GM12878 (cell line): ENCODE results near the gene LAMA2. TPM values are rescaled to one million over a fixed set of nuclear protein-coding genes. Genes with fewer than 3 reads are reported as not detected.
A peak's percentile ranks its signal among the peaks of the same experiment; 100 is the strongest.

Source experiments
- ATAC-seq: fragments of 200-7000 bp; cut with Tn5 transposase; 3 replicates; pipeline ENCODE4 v1.9.1; 2020; ENCODE audit warnings: mild to moderate bottlenecking, moderate library complexity
- BruUV-seq: library from RNA; stranded (reverse); fragments of 400-500 nt; replicated peaks from 2 replicates; lab custom pipeline; 2021; lab: Mats Ljungman, UMichigan
- CTCF ChIA-PET: fragments of 300-600 bp; sonication (Branson Sonifier 250); formaldehyde crosslinking; extraction: SDS; loops from one replicate; lab custom pipeline; 2021; ENCODE audit warnings: inconsistent platforms; lab: Yijun Ruan, JAX
- POLR2A ChIA-PET: fragments of 350-600 bp; formaldehyde crosslinking; extraction: SDS; loops from one replicate; lab custom pipeline; 2021; ENCODE audit warnings: inconsistent platforms; lab: Charles Lee
- RAD21 ChIA-PET: fragments of 300-600 bp; sonication (Branson Sonifier 250); formaldehyde crosslinking; loops from one replicate; lab custom pipeline; 2023; ENCODE audit warnings: antibody characterized with exemption; ENCODE audit not compliant: unreplicated experiment; lab: Charles Lee
- SMC1A ChIA-PET: fragments of 300-600 bp; sonication (Branson Sonifier 250); formaldehyde crosslinking; loops from one replicate; lab custom pipeline; 2023; ENCODE audit not compliant: unreplicated experiment, uncharacterized antibody; lab: Charles Lee
- DNase-seq: peaks from one replicate; pipeline ENCODE4 v3.0.0-alpha.2; 2011; ENCODE audit warnings: low read depth, low spot score
- FAIRE-seq: peaks from 3 replicates; lab custom pipeline; 2011; peaks lifted over from hg19 to GRCh38; lab: Jason Lieb, UNC
- H2AFZ ChIP-seq: 2 replicates; pipeline ENCODE4 v1.6.0; 2011; ENCODE audit warnings: low read depth, low read length, control low read depth; ENCODE audit not compliant: control insufficient read depth
- H3K27ac ChIP-seq: 2 replicates; pipeline ENCODE4 v1.5.1; 2011; ENCODE audit warnings: control low read depth; ENCODE audit not compliant: control insufficient read depth, insufficient read depth
- H3K27me3 ChIP-seq, 2 experiments: replicated peaks in 1 of 2; 2 replicates each; pipeline versions ENCODE4 v1.6.0 to v1.6.1; 2011; ENCODE audit warnings: low read length in 1 of 2; ENCODE audit not compliant: control insufficient read depth in 2 of 2, insufficient read depth in 2 of 2
- H3K36me3 ChIP-seq, 2 experiments: 2 replicates each; pipeline ENCODE4 v1.5.1; 2011; ENCODE audit warnings: low read length in 1 of 2; ENCODE audit not compliant: control insufficient read depth in 2 of 2, insufficient read depth in 2 of 2
- H3K4me1 ChIP-seq: 2 replicates; pipeline ENCODE4 v1.6.1; 2011; ENCODE audit warnings: mild to moderate bottlenecking, low read length, moderate library complexity, mixed read lengths; ENCODE audit not compliant: control insufficient read depth, insufficient read depth
- H3K4me2 ChIP-seq: 2 replicates; pipeline ENCODE4 v1.6.0; 2011; ENCODE audit warnings: control low read depth; ENCODE audit not compliant: control insufficient read depth, insufficient read depth
- H3K4me3 ChIP-seq: fragments of 200-600 bp; sonication (generic); 2 replicates; pipeline ENCODE4 v1.5.1; 2016
- H3K79me2 ChIP-seq: 2 replicates; pipeline ENCODE4 v1.6.0; 2011; ENCODE audit warnings: low read length; ENCODE audit not compliant: control insufficient read depth, insufficient read depth
- H3K9ac ChIP-seq: 2 replicates; pipeline ENCODE4 v1.8.0; 2011; ENCODE audit warnings: low read length, control low read depth, mixed read lengths; ENCODE audit not compliant: control insufficient read depth, insufficient read depth
- H3K9me3 ChIP-seq: replicated peaks from 3 replicates; pipeline ENCODE4 v1.5.1; 2011; ENCODE audit warnings: mild to moderate bottlenecking, low read length; ENCODE audit not compliant: control insufficient read depth, insufficient read depth
- H4K20me1 ChIP-seq: 2 replicates; pipeline ENCODE4 v1.6.0; 2011; ENCODE audit not compliant: control insufficient read depth, insufficient read depth
- CEBPZ ChIP-seq: fragments of 150-350 bp; IDR thresholded peaks from 2 replicates; pipeline ENCODE4 v1.6.1; 2016; ENCODE audit warnings: low read depth, low read length
- ETV6 ChIP-seq, 2 experiments: fragments of 450-650 bp in 1 of 2; IDR thresholded peaks in 1 of 2; conservative IDR thresholded peaks in 1 of 2; 2 replicates each; pipeline ENCODE4 v1.6.1; 2014; ENCODE audit warnings: antibody characterized with exemption in 1 of 2, borderline replicate concordance in 1 of 2, low read depth in 1 of 2, mild to moderate bottlenecking in 1 of 2, moderate library complexity in 1 of 2
- HDAC2 ChIP-seq: fragments of 200-600 bp; sonication (generic); IDR thresholded peaks from 2 replicates; pipeline ENCODE4 v1.6.1; 2017
- MEF2A ChIP-seq: IDR thresholded peaks from 2 replicates; pipeline ENCODE4 v1.6.1; 2011; ENCODE audit warnings: low read depth, mild to moderate bottlenecking, low read length, moderate library complexity; ENCODE audit not compliant: insufficient read depth
- MEF2B ChIP-seq: fragments of 450-650 bp; IDR thresholded peaks from 2 replicates; pipeline ENCODE4 v1.6.1; 2018; ENCODE audit warnings: mild to moderate bottlenecking, moderate library complexity; ENCODE audit not compliant: partially characterized antibody, poor library complexity, severe bottlenecking
- MYB ChIP-seq: fragments of 150-350 bp; IDR thresholded peaks from 2 replicates; pipeline ENCODE4 v1.6.1; 2014; ENCODE audit warnings: mild to moderate bottlenecking, low read depth, low read length, borderline replicate concordance
- PML ChIP-seq: IDR thresholded peaks from 2 replicates; pipeline ENCODE4 v1.6.1; 2012; ENCODE audit warnings: low read length, inconsistent platforms
- POU2F2 ChIP-seq: IDR thresholded peaks from 3 replicates; pipeline ENCODE4 v1.6.1; 2011; ENCODE audit warnings: low read depth, mild to moderate bottlenecking, low read length, borderline replicate concordance
- RBBP5 ChIP-seq: fragments of 200-600 bp; sonication (generic); conservative IDR thresholded peaks from 2 replicates; pipeline ENCODE4 v1.6.1; 2016
- YBX1 ChIP-seq: fragments of 450-650 bp; IDR thresholded peaks from 2 replicates; pipeline ENCODE4 v1.6.1; 2016; ENCODE audit warnings: antibody characterized with exemption
- ZNF274 ChIP-seq: IDR thresholded peaks from one replicate; pipeline ENCODE4 v1.8.0; 2011; ENCODE audit not compliant: insufficient read length, insufficient read depth
- WGBS: methylation state at CpG from one replicate; pipeline ENCODE4 v1.1.6; 2016; ENCODE audit warnings: low lambda C conversion rate; ENCODE audit not compliant: insufficient replicate concordance, insufficient coverage; ENCODE audit errors: missing lambda C conversion rate; 5-methylcytosine and 5-hydroxymethylcytosine counted together
- in situ Hi-C: fragments of 300-500 bp; cut with MboI; formaldehyde crosslinking; loops from 9 replicates; pipeline ENCODE4 v1.14.3; 2018; ENCODE audit warnings: mixed read lengths
- intact Hi-C: fragments of 100-400 bp; cut with micrococcal nuclease; formaldehyde crosslinking; loops from one replicate; pipeline ENCODE4 v1.14.2; 2022; ENCODE audit not compliant: unreplicated experiment
- polyA plus RNA-seq, 11 experiments: library from polyadenylated mRNA; depleted of rRNA in 4 of 11; unstranded in 6 of 11; stranded (reverse) in 5 of 11; fragments of >200 nt; fragmentation: Nextera tagmentation in 4 of 11; fragmentation: Illumina TruSeq in 1 of 11; extraction: Ambion mirVana in 4 of 11; extraction: Trizol in 1 of 11; gene quantifications; 1 replicate in 1 of 11; 2 replicates in 10 of 11; pipeline versions ENCODE4 v1.2.1 to v1.2.3, GENCODE V29; 2011 to 2016; ENCODE audit warnings: inconsistent platforms in 2 of 11, missing spikeins in 2 of 11, low read depth in 1 of 11
- total RNA-seq, 4 experiments: library from RNA; depleted of rRNA in 3 of 4; stranded (reverse); fragments of >200 nt in 3 of 4; fragmentation: Illumina TruSeq in 1 of 4; extraction: Trizol in 1 of 4; gene quantifications; 2 replicates each; pipeline versions ENCODE4 v1.2.1 to v1.2.3, GENCODE V29; 2013 to 2021

LAMA2 gene
- total and polyA plus RNA-seq, 10 of the 15 experiments (the other 5 are each of a cell fraction or from before 2014, with no cell fraction given), result 0.04 to 2.0 (median 0.37) TPM; not detected in 1

GRCh38 chr6:129370268-129370916 lies 487.5 kb downstream of the LAMA2 start (continued):
- TF ChIP-seq MEF2A (no peak), POU2F2 (0 out of 3 replicates have a peak, but pooled peaks have one; percentile 15), MYB (no peak), ZNF274 (no peak)

- Histone ChIP-seq H3K4me1 (no peaks in the 10 kb centered on the region), H4K20me1 (no peaks in the 10 kb centered on the region), H3K9ac (no peak overlapping the region), H2AFZ (no peak overlapping the region), H3K27ac (no peak overlapping the region), H3K79me2 (no peaks in the 10 kb centered on the region), H3K4me2 (no peak overlapping the region), H3K27me3 (no peaks in the 10 kb centered on the region), H3K4me3 (no peak overlapping the region), H3K36me3 (no peaks in the 10 kb centered on the region), H3K9me3 (no peaks in the 10 kb centered on the region)
- POLR2A ChIA-PET, result no interaction called here
- intact Hi-C loops (no loop called here), in situ Hi-C loops (no loop called here)
- CTCF ChIA-PET, result no interaction called here
- SMC1A ChIA-PET, result no interaction called here
- RAD21 ChIA-PET, result no interaction called here
- 43% methylated on average over 2 of the region's 2 CpGs for WGBS
- FAIRE-seq, result no peak
- no peak for DNase-seq
- no peak for TF ChIP-seq HDAC2
- TF ChIP-seq RBBP5, result no peak
- no peak for TF ChIP-seq YBX1
- TF ChIP-seq MYB, result no peak
- no peak for TF ChIP-seq PML
- TF ChIP-seq ETV6 (conservative IDR thresholded peaks at IDR 0.05 in 1 of 2, IDR thresholded peaks at IDR 0.05 in 1 of 2; ENCODE audit: borderline replicate concordance in 1 of 2, low read depth in 1 of 2), result no peak
- no peak for TF ChIP-seq CEBPZ
- no peak for TF ChIP-seq MEF2B
- no TSS peak for BruUV-seq
- no peak for ATAC-seq
Measured at GRCh38 chr6:129381885-129382284, 498.9 kb downstream of the LAMA2 start.
